Caco-2 (cell line): ENCODE data around the gene ZNF302. TPM values are rescaled to one million over a fixed set of nuclear protein-coding genes. Genes with fewer than 3 reads are reported as not detected.
A peak's percentile ranks its signal among the peaks of the same experiment; 100 is the strongest.

Source experiments
- Bru-seq: library from RNA; stranded (reverse); fragments of 400-500 nt; gene quantifications from one replicate; lab custom pipeline; 2021; lab: Mats Ljungman, UMichigan
- BruChase-seq, 2 experiments: library from RNA; stranded (reverse); fragments of 400-500 nt; gene quantifications; one replicate each; lab custom pipeline; 2021; lab: Mats Ljungman, UMichigan
- BruUV-seq: library from RNA; stranded (reverse); fragments of 400-500 nt; replicated peaks from 2 replicates; lab custom pipeline; 2021; lab: Mats Ljungman, UMichigan
- CTCF ChIA-PET: fragments of 300-600 bp; sonication (Branson Sonifier 250); formaldehyde crosslinking; loops from one replicate; lab custom pipeline; 2022; ENCODE audit warnings: antibody characterized with exemption; lab: Charles Lee
- POLR2A ChIA-PET: fragments of 300-600 bp; sonication (Branson Sonifier 250); formaldehyde crosslinking; loops from one replicate; lab custom pipeline; 2022; ENCODE audit warnings: antibody characterized with exemption; lab: Charles Lee
- DNase-seq, 2 experiments: peaks; one replicate each; pipeline versions ENCODE4 v3.0.0 to v3.0.0-alpha.2; 2020 to 2022
- H3K27me3 ChIP-seq: replicated peaks from 2 replicates; pipeline ENCODE4 v1.6.0; 2011; ENCODE audit warnings: low read length; ENCODE audit not compliant: control insufficient read depth, insufficient read depth
- H3K36me3 ChIP-seq: 2 replicates; pipeline ENCODE4 v1.5.1; 2011; ENCODE audit warnings: low read length; ENCODE audit not compliant: control insufficient read depth, insufficient read depth
- H3K4me1 ChIP-seq: fragments of 250-450 bp; sonication (Bioruptor Pico); 2 replicates; pipeline ENCODE4 v1.5.1; 2020; ENCODE audit warnings: mild to moderate bottlenecking
- H3K4me3 ChIP-seq: 2 replicates; pipeline ENCODE4 v1.5.1; 2011; ENCODE audit warnings: low read depth, mild to moderate bottlenecking, control low read depth, low read length
- H3K9me3 ChIP-seq: fragments of 250-450 bp; sonication (Bioruptor Pico); 2 replicates; pipeline ENCODE4 v1.5.1; 2020; ENCODE audit warnings: mild to moderate bottlenecking, moderate library complexity
- H3K27ac Mint-ChIP-seq: one replicate; pipeline ENCODE4 v1.8.0; 2022; ENCODE audit warnings: mixed read lengths; ENCODE audit not compliant: unreplicated experiment
- H3K27me3 Mint-ChIP-seq: one replicate; pipeline ENCODE4 v1.8.0; 2022; ENCODE audit warnings: mixed read lengths; ENCODE audit not compliant: insufficient read depth, unreplicated experiment
- H3K36me3 Mint-ChIP-seq: one replicate; pipeline ENCODE4 v1.8.0; 2022; ENCODE audit warnings: mild to moderate bottlenecking, mixed read lengths; ENCODE audit not compliant: insufficient read depth, unreplicated experiment
- H3K4me1 Mint-ChIP-seq: one replicate; pipeline ENCODE4 v1.8.0; 2022; ENCODE audit warnings: low read depth, mixed read lengths; ENCODE audit not compliant: unreplicated experiment
- H3K4me3 Mint-ChIP-seq: one replicate; pipeline ENCODE4 v1.8.0; 2022; ENCODE audit warnings: mild to moderate bottlenecking, moderate library complexity, mixed read lengths; ENCODE audit not compliant: unreplicated experiment
- H3K9me3 Mint-ChIP-seq: one replicate; pipeline ENCODE4 v1.8.0; 2022; ENCODE audit warnings: mixed read lengths; ENCODE audit not compliant: unreplicated experiment
- CTCF ChIP-seq, 2 experiments: fragments of 200-600 bp in 1 of 2; IDR thresholded peaks; 1 replicate in 1 of 2; 2 replicates in 1 of 2; pipeline versions ENCODE4 v1.5.1 to v1.8.0; 2011 to 2022; ENCODE audit warnings: antibody characterized with exemption in 1 of 2, control low read depth in 1 of 2, inconsistent platforms in 1 of 2, low read depth in 1 of 2, low read length in 1 of 2, mild to moderate bottlenecking in 1 of 2, moderate library complexity in 1 of 2; ENCODE audit not compliant: insufficient read depth in 1 of 2, severe bottlenecking in 1 of 2, unreplicated experiment in 1 of 2
- intact Hi-C: fragments of 100-400 bp; cut with micrococcal nuclease; formaldehyde crosslinking; loops from one replicate; pipeline ENCODE4 v1.10.0; 2022; ENCODE audit not compliant: unreplicated experiment
- long read RNA-seq: library from polyadenylated mRNA; stranded (forward); transcript quantifications from one replicate; pipeline ENCODE4 v2.0.0, GENCODE V29; 2022
- total RNA-seq: library from RNA; stranded (reverse); gene quantifications from 2 replicates; pipeline ENCODE4 v1.2.3, GENCODE V29; 2022

The ZNF302 gene
- total RNA-seq (28.1 and 30.1 TPM in 2 replicates), Bru-seq, nascent RNA (percentile 94 among the genes with signal in this experiment), BruChase-seq, experiment 1, labeled RNA remaining after a 2-hour chase (percentile 93 among the genes with signal in this experiment), BruChase-seq, experiment 2, labeled RNA remaining after a 6-hour chase (percentile 81 among the genes with signal in this experiment)
- long read RNA-seq, transcript ZNF302-203 (5 exons, 2,600 nt): minor isoform, 11 of 74 reads
- long read RNA-seq, transcript ZNF302-201 (5 exons, 2,590 nt): major isoform, 18 of 74 reads
- long read RNA-seq, transcript ZNF302-206 (5 exons, 2,849 nt): minor isoform, 9 of 74 reads
- long read RNA-seq, partial matches to known transcripts: 9 of 74 reads
- long read RNA-seq, other reads (novel, unspliced or antisense): 24 of 74 reads

GRCh38 chr19:34677386-34678084 is at the start of gene ZNF302:
Gene ZNF302 (plus strand): TSS chr19:34677678. CDS start chr19:34678805, 1,127 bp downstream.
- H3K4me1 Mint-ChIP-seq: peaks cover 9% of the 10 kb centered on the region
- POLR2A ChIA-PET: interaction anchor here (0.5 to 1.6 kb wide), 13 partner anchors 18 to 1601 kb away, joined by 3 to 10 read pairs (median 4); partner anchors contain the start of genes WTIP and ZNF181
- peaks cover 16% of the 10 kb centered on the region for H3K4me1 ChIP-seq
- TF ChIP-seq CTCF (IDR thresholded peaks at IDR 0.05; ENCODE audit: insufficient read depth in 1 of 2, low read depth in 1 of 2, low read length in 1 of 2, severe bottlenecking in 1 of 2, unreplicated experiment in 1 of 2): no peak
- H3K4me3 ChIP-seq: peak within 1 kb of the TSS; percentile 95
- peak; percentile 98 for DNase-seq
- H3K27me3 Mint-ChIP-seq: peaks cover 3% of the 10 kb centered on the region
- H3K36me3 Mint-ChIP-seq: peaks cover 49% of the 10 kb centered on the region
- intact Hi-C loops: loop anchor here (1.0 to 2.0 kb wide), 2 partner anchors 56 to 95 kb away; partner anchors contain the start of gene ZNF599
- peaks cover 6% of the 10 kb centered on the region; the same call in 1 of the 2 replicates for H3K9me3 ChIP-seq
- peak within 1 kb of the TSS; percentile 96 for H3K4me3 Mint-ChIP-seq
- peaks cover 31% of the 10 kb centered on the region for H3K9me3 Mint-ChIP-seq
- H3K27me3 ChIP-seq: no peaks in the 10 kb centered on the region
- CTCF ChIA-PET: interaction anchor here (0.6 to 1.5 kb wide), 5 partner anchors 13 to 614 kb away, joined by 3 to 4 read pairs (median 3); partner anchors contain the start of genes MAG and ZNF30
- BruUV-seq: no TSS peak
- H3K36me3 ChIP-seq: peaks cover 13% of the 10 kb centered on the region
- peak within 1 kb of the TSS; percentile 99 for H3K27ac Mint-ChIP-seq

GRCh38 chr19:34633802-34634201 is 43.7 kb upstream of the ZNF302 start:
- no peaks in the 10 kb centered on the region for H3K4me1 Mint-ChIP-seq
- Histone ChIP-seq H3K27me3 (no peaks in the 10 kb centered on the region), H3K4me3 (no peak overlapping the region), H3K4me1 (no peaks in the 10 kb centered on the region), H3K36me3 (no peaks in the 10 kb centered on the region), H3K9me3 (no peaks in the 10 kb centered on the region)
- no TSS peak for BruUV-seq
- TF ChIP-seq CTCF (IDR thresholded peaks at IDR 0.05; ENCODE audit: insufficient read depth in 1 of 2, low read depth in 1 of 2, low read length in 1 of 2, severe bottlenecking in 1 of 2, unreplicated experiment in 1 of 2): no peak
- H3K4me3 Mint-ChIP-seq: no peak overlapping the region
- no peaks in the 10 kb centered on the region for H3K27me3 Mint-ChIP-seq
- no peak overlapping the region for H3K27ac Mint-ChIP-seq
- DNase-seq: no peak
- H3K36me3 Mint-ChIP-seq: no peaks in the 10 kb centered on the region
- CTCF ChIA-PET: no interaction called here
- no peaks in the 10 kb centered on the region for H3K9me3 Mint-ChIP-seq
- intact Hi-C loops: no loop called here
- POLR2A ChIA-PET: no interaction called here

- Histone ChIP-seq H3K36me3 (no peaks in the 10 kb centered on the region), H3K27me3 (no peaks in the 10 kb centered on the region), H3K4me3 (no peak overlapping the region), H3K4me1 (no peaks in the 10 kb centered on the region), H3K9me3 (no peaks in the 10 kb centered on the region)
- ChIA-PET CTCF (interaction anchor here (1.0 kb wide), 1 partner anchor 38 kb away, joined by 3 read pairs; the partner anchor contains the start of genes SCGB2B2 and ZNF302), POLR2A (no interaction called here)
- Mint-ChIP-seq H3K27ac (no peak overlapping the region), H3K27me3 (peaks cover 4% of the 10 kb centered on the region), H3K36me3 (no peaks in the 10 kb centered on the region), H3K4me1 (no peaks in the 10 kb centered on the region), H3K4me3 (no peak overlapping the region), H3K9me3 (no peaks in the 10 kb centered on the region)
- peak in 1 of 2 experiments; percentile 54 for DNase-seq
- intact Hi-C loops: loop anchor here (1.0 kb wide), 1 partner anchor 73 kb away; no protein-coding TSS in a partner anchor
- peak; percentile 59 to 63 for TF ChIP-seq CTCF (IDR thresholded peaks at IDR 0.05; ENCODE audit: insufficient read depth in 1 of 2, low read depth in 1 of 2, low read length in 1 of 2, severe bottlenecking in 1 of 2, unreplicated experiment in 1 of 2)
- no TSS peak for BruUV-seq
Observed at GRCh38 chr19:34639491-34640085, 37.9 kb upstream of the ZNF302 start.
